Osteoblast (primary cell): ENCODE results near the gene FAF2. TPM values are rescaled to one million over a fixed set of nuclear protein-coding genes. Genes with fewer than 3 reads are reported as not detected.

Experiments used
- DNase-seq: peaks from one replicate; pipeline ENCODE4 v3.0.0; 2011; ENCODE audit warnings: low spot score, mixed read lengths; ENCODE audit not compliant: insufficient read length; ENCODE audit errors: missing footprints
- H2AFZ ChIP-seq: 2 replicates; pipeline ENCODE4 v1.6.0; 2011; ENCODE audit warnings: mild to moderate bottlenecking, low read length
- H3K27ac ChIP-seq: 2 replicates; pipeline ENCODE4 v1.5.1; 2011; ENCODE audit warnings: mild to moderate bottlenecking, low read depth, low read length, moderate library complexity
- H3K27me3 ChIP-seq: 2 replicates; pipeline ENCODE4 v1.6.0; 2012; ENCODE audit warnings: mild to moderate bottlenecking, control low read depth, inconsistent platforms, low read length, moderate library complexity; ENCODE audit not compliant: insufficient read depth
- H3K36me3 ChIP-seq: 2 replicates; pipeline ENCODE4 v1.5.1; 2011; ENCODE audit warnings: mild to moderate bottlenecking, low read length, control low read depth, moderate library complexity; ENCODE audit not compliant: insufficient read depth
- H3K4me1 ChIP-seq: 2 replicates; pipeline ENCODE4 v1.5.1; 2011; ENCODE audit warnings: mild to moderate bottlenecking, low read length, control low read depth, moderate library complexity; ENCODE audit not compliant: insufficient read depth
- H3K4me2 ChIP-seq: 2 replicates; pipeline ENCODE4 v1.6.0; 2011; ENCODE audit warnings: mild to moderate bottlenecking, low read length; ENCODE audit not compliant: insufficient read depth
- H3K4me3 ChIP-seq: fragments of 200-600 bp; sonication (generic); 3 replicates; pipeline ENCODE4 v1.5.1; 2012; ENCODE audit warnings: mild to moderate bottlenecking, low read length, inconsistent platforms; ENCODE audit not compliant: insufficient read depth
- H3K79me2 ChIP-seq: 2 replicates; pipeline ENCODE4 v1.6.0; 2012; ENCODE audit warnings: mild to moderate bottlenecking, low read length, control low read depth, inconsistent platforms; ENCODE audit not compliant: insufficient read depth
- H3K9me3 ChIP-seq: 2 replicates; pipeline ENCODE4 v1.5.1; 2011; ENCODE audit warnings: low read depth, low read length, control low read depth
- H4K20me1 ChIP-seq: 2 replicates; pipeline ENCODE4 v1.6.0; 2012; ENCODE audit warnings: mild to moderate bottlenecking, low read length, control low read depth; ENCODE audit not compliant: insufficient read depth
- total RNA-seq: library from RNA; depleted of rRNA; stranded (reverse); fragments of >200 nt; gene quantifications from 2 replicates; pipeline ENCODE4 v1.2.3, GENCODE V29; 2012
- TF ChIP-seq, protein P1 (sequence below): IDR thresholded peaks from 2 replicates; pipeline ENCODE4 v1.5.1; 2011; ENCODE audit warnings: mild to moderate bottlenecking, low read depth, low read length, moderate library complexity; ENCODE audit errors: extremely low read depth

Gene FAF2
- total RNA-seq, 1 donor: 40.2 TPM

- Histone ChIP-seq H4K20me1 (peaks cover 44% of the 10 kb centered on the region), H3K36me3 (peaks cover 6% of the 10 kb centered on the region)
- no peak for DNase-seq
These were observed 22.4 kb downstream of the FAF2 start for GRCh38 chr5:176470539-176470938.

DNA sequence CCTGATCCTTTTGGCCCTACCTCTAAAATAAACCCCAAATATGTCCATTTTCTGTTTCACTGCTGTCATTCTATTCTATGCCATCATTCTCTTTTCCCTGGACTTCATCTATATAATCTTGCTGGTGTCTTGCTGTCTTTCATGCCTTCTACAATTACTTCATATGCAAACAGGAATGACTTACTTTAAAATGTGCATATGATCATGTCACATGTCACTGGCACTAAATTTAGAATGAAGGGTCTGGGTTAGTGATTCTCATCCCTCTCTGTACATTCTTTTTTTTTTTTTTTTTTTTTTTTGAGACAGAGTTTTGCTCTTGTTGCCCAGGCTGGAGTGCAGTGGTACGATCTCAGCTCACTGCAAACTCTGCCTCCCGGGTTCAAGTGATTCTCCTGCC, 22.9 kb downstream of the FAF2 start:
- Histone ChIP-seq H3K79me2 (peaks cover 73% of the 10 kb centered on the region), H3K36me3 (peaks cover 8% of the 10 kb centered on the region), H2AFZ (no peak overlapping the region), H3K4me3 (no peak overlapping the region), H3K4me2 (no peak overlapping the region), H3K9me3 (no peaks in the 10 kb centered on the region), H3K27ac (no peak overlapping the region), H3K27me3 (no peaks in the 10 kb centered on the region), H3K4me1 (peaks cover 29% of the 10 kb centered on the region), H4K20me1 (peaks cover 39% of the 10 kb centered on the region)
- TF ChIP-seq, protein P1, sequence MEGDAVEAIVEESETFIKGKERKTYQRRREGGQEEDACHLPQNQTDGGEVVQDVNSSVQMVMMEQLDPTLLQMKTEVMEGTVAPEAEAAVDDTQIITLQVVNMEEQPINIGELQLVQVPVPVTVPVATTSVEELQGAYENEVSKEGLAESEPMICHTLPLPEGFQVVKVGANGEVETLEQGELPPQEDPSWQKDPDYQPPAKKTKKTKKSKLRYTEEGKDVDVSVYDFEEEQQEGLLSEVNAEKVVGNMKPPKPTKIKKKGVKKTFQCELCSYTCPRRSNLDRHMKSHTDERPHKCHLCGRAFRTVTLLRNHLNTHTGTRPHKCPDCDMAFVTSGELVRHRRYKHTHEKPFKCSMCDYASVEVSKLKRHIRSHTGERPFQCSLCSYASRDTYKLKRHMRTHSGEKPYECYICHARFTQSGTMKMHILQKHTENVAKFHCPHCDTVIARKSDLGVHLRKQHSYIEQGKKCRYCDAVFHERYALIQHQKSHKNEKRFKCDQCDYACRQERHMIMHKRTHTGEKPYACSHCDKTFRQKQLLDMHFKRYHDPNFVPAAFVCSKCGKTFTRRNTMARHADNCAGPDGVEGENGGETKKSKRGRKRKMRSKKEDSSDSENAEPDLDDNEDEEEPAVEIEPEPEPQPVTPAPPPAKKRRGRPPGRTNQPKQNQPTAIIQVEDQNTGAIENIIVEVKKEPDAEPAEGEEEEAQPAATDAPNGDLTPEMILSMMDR: no peak
- no peak for DNase-seq

More at GRCh38 chr5:176470539-176470938, 22.4 kb downstream of the FAF2 start:
- H3K27ac ChIP-seq: no peak overlapping the region
- H3K9me3 ChIP-seq: no peaks in the 10 kb centered on the region
- H2AFZ ChIP-seq: no peak overlapping the region
- H3K79me2 ChIP-seq: peaks cover 73% of the 10 kb centered on the region
- no peaks in the 10 kb centered on the region for H3K27me3 ChIP-seq
- peaks cover 35% of the 10 kb centered on the region for H3K4me1 ChIP-seq
- H3K4me2 ChIP-seq: no peak overlapping the region
- TF ChIP-seq, protein P1: no peak
- H3K4me3 ChIP-seq: no peak overlapping the region

GRCh38 chr5:176473335-176474006, 25.3 kb downstream of the FAF2 start:
- Histone ChIP-seq H4K20me1 (peaks cover 26% of the 10 kb centered on the region), H3K9me3 (no peaks in the 10 kb centered on the region), H3K27me3 (no peaks in the 10 kb centered on the region), H3K27ac (peak overlapping the region; percentile 64), H3K4me2 (no peak overlapping the region), H3K4me3 (no peak overlapping the region), H3K79me2 (peaks cover 74% of the 10 kb centered on the region), H3K4me1 (peaks cover 21% of the 10 kb centered on the region), H2AFZ (no peak overlapping the region), H3K36me3 (peaks cover 3% of the 10 kb centered on the region)
- TF ChIP-seq, protein P1: no peak
- DNase-seq: peak; percentile 67

DNA sequence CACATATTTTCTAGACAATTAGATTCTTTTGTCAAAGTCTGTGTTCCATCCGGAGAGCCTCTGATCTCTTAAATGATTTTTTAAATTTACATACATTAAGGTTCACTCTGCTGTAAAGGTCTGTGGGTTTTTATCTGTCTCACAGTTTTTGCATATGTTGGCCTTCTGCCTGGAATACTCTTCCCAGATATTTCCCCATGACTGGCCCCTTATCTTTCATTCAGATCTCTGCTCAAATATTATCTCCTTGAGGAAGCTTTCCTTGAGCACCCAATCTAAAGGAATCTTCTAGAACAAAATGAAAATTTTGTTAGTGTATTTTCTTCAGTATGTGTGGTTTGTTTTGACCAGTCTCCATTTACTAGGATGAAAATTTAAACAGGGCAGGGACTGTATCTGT, 26.3 kb downstream of the FAF2 start:
- no peaks in the 10 kb centered on the region for H3K9me3 ChIP-seq
- peak overlapping the region; percentile 64 for H3K27ac ChIP-seq
- peaks cover 21% of the 10 kb centered on the region for H3K4me1 ChIP-seq
- no peaks in the 10 kb centered on the region for H3K27me3 ChIP-seq
- TF ChIP-seq, protein P1: no peak
- H3K4me2 ChIP-seq: no peak overlapping the region
- peak; percentile 30 for DNase-seq
- H4K20me1 ChIP-seq: peaks cover 28% of the 10 kb centered on the region
- H3K79me2 ChIP-seq: peaks cover 78% of the 10 kb centered on the region
- no peak overlapping the region for H2AFZ ChIP-seq
- no peak overlapping the region for H3K4me3 ChIP-seq
- peaks cover 9% of the 10 kb centered on the region for H3K36me3 ChIP-seq
